Measurements from ENCODE around the gene CYTH1. TPM values are rescaled to one million over a fixed set of nuclear protein-coding genes. Genes with fewer than 3 reads are reported as not detected.

CYTH1 gene
- total RNA-seq, 1 experiment from 2014 or later: 20.0 TPM

GRCh38 chr17:78692460-78693010 is 89.5 kb downstream of the CYTH1 start:
- no peaks in the 10 kb centered on the region for H3K4me1 Mint-ChIP-seq
- ChIA-PET POLR2A (interaction anchor here (0.6 kb wide), 1 partner anchor 747 kb away, joined by 3 read pairs; no protein-coding TSS in a partner anchor), CTCF (interaction anchor here (1.3 kb wide), 1 partner anchor 271 kb away, joined by 3 read pairs; no protein-coding TSS in a partner anchor)
- no peak for ATAC-seq
- no peak overlapping the region for H3K27ac Mint-ChIP-seq
- TF ChIP-seq CTCF (IDR thresholded peaks at IDR 0.05): no peak
- TF ChIP-seq AFF4 (CRISPR knock-in tag; IDR thresholded peaks at IDR 0.05; ENCODE audit: borderline replicate concordance): no peak
- no peak for TF ChIP-seq IRF2 (CRISPR knock-in tag; IDR thresholded peaks at IDR 0.05; ENCODE audit: borderline replicate concordance, low read depth)
- no peak for TF ChIP-seq ATF1 (CRISPR knock-in tag; IDR thresholded peaks at IDR 0.05)
- no peak for TF ChIP-seq ZNF396 (CRISPR knock-in tag; IDR thresholded peaks at IDR 0.05; ENCODE audit: borderline replicate concordance)
- no peak for TF ChIP-seq NR2C2 (CRISPR knock-in tag; IDR thresholded peaks at IDR 0.05)
- H3K36me3 Mint-ChIP-seq: peaks cover 29% of the 10 kb centered on the region
- H3K9me3 Mint-ChIP-seq: peaks cover 15% of the 10 kb centered on the region
- no peaks in the 10 kb centered on the region for H3K27me3 Mint-ChIP-seq (ENCODE audit: low read depth)
- no peak overlapping the region for H3K4me3 Mint-ChIP-seq
- DNase-seq (ENCODE audit: low spot score): no peak

GRCh38 chr17:78689029-78689428 is 93.0 kb downstream of the CYTH1 start:
- CTCF ChIA-PET: interaction anchor here (0.8 to 1.3 kb wide), 2 partner anchors 9 to 12 kb away, joined by 3 to 4 read pairs; no protein-coding TSS in a partner anchor
- peaks cover 35% of the 10 kb centered on the region for H3K36me3 Mint-ChIP-seq
- no peak for ATAC-seq

More at GRCh38 chr17:78689029-78689428, 93.0 kb downstream of the CYTH1 start:
- peaks cover 15% of the 10 kb centered on the region for H3K9me3 Mint-ChIP-seq
- peak overlapping the region; percentile 20; the same call in 1 of the 2 replicates for H3K27ac Mint-ChIP-seq
- POLR2A ChIA-PET: no interaction called here
- no peaks in the 10 kb centered on the region for H3K27me3 Mint-ChIP-seq (ENCODE audit: low read depth)
- H3K4me3 Mint-ChIP-seq: no peak overlapping the region
- H3K4me1 Mint-ChIP-seq: peaks cover 12% of the 10 kb centered on the region
- TF ChIP-seq CREB1 (CRISPR knock-in tag; IDR thresholded peaks at IDR 0.05) (no peak), PRDM15 (CRISPR knock-in tag; IDR thresholded peaks at IDR 0.05) (no peak), SOX15 (CRISPR knock-in tag; IDR thresholded peaks at IDR 0.05) (no peak), IRF1 (CRISPR knock-in tag; IDR thresholded peaks at IDR 0.05) (no peak), MAX (CRISPR knock-in tag; IDR thresholded peaks at IDR 0.05) (no peak), GRHL2 (CRISPR knock-in tag; IDR thresholded peaks at IDR 0.05; ENCODE audit: insufficient replicate concordance, severe bottlenecking) (no peak), ZNF396 (CRISPR knock-in tag; IDR thresholded peaks at IDR 0.05; ENCODE audit: borderline replicate concordance) (no peak), OVOL2 (CRISPR knock-in tag; IDR thresholded peaks at IDR 0.05; ENCODE audit: borderline replicate concordance) (no peak), ARID4B (CRISPR knock-in tag; IDR thresholded peaks at IDR 0.05; ENCODE audit: borderline replicate concordance) (no peak), NR2C2 (CRISPR knock-in tag; IDR thresholded peaks at IDR 0.05) (no peak)
- DNase-seq (ENCODE audit: low spot score): no peak

All from WTC11 (cell line).